Left renal cortex interstitium (tissue), 4 donors: ENCODE measurements around the gene NBDY. TPM values are rescaled to one million over a fixed set of nuclear protein-coding genes. Genes with fewer than 3 reads are reported as not detected.
"Not testable (repeated sequence)": the region's sequence is repeated elsewhere in the genome, so short reads cannot be mapped to it uniquely, and the experiment has no call there.

ENCODE experiments used
- DNase-seq, 4 donors: peaks; one replicate each; pipeline ENCODE4 v3.0.0-alpha.2; 2013; ENCODE audit warnings: low read depth in 4 of 4, low spot score in 2 of 4, missing footprints in 1 of 4
- polyA plus RNA-seq, 4 donors: library from polyadenylated mRNA; unstranded; fragments of 120-200 nt; gene quantifications; one replicate each; pipeline ENCODE4 v1.2.1, GENCODE V29; 2013; ENCODE audit not compliant: insufficient read length in 4 of 4

NBDY gene, protein sequence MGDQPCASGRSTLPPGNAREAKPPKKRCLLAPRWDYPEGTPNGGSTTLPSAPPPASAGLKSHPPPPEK
- 100 to 1,000 TPM in 2 of 4 donors, 10 to 100 TPM in 2; 85.4 to 112 (median 96.6) TPM for polyA plus RNA-seq

DNA sequence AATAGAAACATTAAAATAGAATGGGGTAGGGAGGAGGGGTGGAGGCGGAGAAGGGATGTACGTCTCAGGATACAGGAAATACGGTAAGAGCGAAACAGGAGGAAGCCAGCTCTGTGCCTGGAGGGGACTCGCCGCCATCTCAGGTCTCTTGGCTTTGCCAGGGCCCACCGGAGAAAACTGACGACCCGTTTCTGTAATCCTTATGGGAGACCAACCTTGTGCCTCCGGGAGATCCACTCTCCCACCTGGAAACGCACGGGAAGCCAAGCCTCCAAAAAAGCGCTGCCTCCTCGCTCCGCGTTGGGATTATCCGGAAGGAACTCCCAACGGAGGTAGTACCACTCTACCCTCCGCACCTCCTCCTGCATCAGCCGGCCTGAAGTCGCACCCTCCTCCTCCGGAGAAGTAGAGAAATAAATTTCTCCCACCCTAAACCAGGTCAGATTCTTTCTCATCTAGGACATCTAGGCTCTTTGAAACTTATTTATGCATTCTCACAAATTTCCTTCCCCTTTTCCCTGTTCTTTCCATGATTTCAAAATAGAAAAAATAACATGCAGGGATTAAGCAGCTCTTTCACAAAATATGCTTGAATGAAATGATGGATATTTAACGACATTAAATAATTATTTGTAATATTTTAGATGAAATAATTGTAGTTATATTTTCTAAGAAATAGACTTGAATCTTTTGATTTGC is at the start of gene NBDY:
Gene NBDY (plus strand): TSS at position 92 of the 699 bp plus-strand sequence. CDS start 111 bp downstream, at position 203.
- peak in 3 of 4 donors; percentile 33 to 50 (median 46) for DNase-seq

DNA sequence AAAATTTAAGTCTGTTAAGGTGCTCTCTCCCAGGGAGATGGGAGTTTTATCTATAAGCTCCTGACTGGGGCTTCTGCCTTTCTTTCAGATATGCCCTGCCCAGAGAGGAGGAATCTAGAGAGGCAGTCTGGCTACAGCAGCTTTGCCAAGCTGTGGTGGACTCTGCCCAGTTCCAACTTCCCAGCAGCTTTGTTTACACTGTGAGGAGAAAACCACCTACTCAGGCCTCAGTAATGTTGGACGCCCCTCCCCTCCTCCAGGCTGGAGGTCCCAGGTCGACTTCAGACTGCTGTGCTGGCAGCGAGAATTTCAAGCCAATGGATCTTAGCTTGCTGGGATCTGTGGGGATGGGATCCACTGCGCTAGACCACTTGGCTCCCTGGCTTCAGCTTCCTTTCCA is 24.5 kb upstream of the NBDY start:
- DNase-seq: not testable (repeated sequence)

DNA sequence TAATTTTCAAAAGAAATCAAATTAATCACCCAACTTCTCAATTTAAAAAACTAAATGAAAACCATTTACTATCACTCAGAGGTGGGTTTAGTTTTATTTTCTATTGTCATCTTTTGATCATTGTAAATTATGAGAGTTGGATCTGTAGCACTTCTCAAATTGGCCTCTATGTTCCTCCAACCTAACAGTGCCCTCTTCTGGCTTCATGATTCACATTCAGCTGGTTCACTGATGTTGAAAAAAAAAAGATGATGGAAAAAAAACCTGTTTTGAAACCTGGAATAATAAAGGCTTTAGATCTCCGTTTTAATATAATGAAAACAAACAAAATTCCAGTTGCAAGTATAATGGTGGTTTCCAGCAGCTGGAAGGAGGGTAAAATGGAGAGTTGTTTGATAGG is 2.4 kb upstream of the NBDY start:
- DNase-seq: no peak

DNA sequence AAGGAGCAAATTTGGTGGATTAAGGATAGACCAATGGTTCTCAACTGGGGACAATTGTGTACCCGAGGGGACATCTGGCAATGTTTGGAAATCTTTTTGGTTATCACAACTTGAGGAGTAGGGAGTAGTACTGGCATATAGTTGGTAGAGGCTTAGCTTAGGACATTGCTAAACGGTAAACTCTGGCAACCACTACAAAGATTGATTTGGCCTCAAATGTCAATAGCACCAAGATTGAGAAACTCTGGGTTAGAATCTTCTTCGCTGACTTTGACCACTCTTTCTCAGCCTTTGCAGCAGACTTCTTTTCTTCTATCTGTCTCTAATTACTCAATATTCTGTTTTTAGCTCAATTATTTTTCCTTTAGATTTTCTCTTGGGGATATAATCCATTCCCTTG is 1.5 kb upstream of the NBDY start:
- DNase-seq: no peak

DNA sequence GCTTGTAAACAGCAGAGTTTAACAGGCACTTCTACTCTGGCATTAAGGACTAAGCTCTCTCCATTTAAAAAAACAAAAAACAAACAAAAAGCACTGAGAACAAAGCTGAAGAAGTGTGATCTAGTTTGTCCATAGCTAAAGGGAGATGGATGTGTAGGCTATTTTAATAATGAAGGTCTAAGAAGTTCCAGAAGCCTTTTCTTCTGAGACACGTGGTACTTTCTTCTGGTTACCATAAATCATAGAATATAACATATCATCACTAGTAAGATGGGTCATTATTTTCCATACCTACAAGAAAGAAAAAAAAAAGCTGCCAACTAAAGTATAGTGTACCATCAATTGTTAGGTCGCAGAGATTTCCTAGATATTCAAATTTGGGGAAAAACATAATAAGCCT is 722 bp upstream of the NBDY start:
- no peak for DNase-seq

DNA sequence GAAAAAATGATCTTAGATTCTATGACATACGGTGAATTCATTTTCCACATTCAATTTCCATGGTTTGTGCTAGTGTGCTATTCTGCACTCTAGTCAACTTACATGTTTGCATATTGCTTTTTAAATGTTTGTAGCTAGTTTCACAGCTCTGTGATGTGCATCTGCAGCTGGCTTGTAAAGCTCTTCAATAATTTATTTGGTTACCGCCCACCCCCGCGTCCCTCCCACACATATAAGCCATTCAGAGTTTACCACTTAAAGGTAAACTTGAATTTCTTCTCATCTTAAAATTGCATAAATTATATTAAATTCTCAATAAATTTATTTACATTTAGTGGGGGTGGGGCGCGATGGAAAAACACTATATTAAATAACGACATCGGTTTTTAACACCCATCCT is 291 bp upstream of the NBDY start:
- peak in 2 of 4 donors; percentile 36 to 38 for DNase-seq

DNA sequence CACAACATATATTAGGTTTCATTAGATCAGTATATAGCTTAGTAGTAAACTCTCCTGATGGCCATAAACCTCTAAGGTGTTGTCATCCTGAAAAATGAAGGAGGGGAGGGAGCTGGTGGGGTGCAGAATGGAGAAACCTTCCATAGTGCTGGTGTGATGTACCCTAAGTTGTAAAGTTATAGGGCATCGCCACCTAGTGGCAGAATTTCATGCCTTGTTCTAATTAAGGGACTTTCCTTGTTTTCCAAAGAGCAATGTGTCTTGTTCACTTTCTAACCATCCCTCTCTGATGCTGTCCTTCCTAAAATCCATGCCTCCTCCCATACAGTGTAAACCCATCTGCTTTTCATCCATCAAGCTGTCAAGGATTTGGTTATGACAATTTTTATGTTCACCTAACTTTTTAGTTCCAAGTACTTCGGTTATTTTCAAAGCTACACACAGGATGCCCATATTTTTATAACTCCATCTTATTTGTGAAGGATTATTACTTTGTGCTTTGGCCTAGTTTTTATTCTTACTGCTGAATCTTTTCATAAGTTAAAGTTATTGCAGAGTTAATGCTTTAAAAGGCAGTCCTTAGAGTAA is 4.5 kb downstream of the NBDY start:
- no peak for DNase-seq

DNA sequence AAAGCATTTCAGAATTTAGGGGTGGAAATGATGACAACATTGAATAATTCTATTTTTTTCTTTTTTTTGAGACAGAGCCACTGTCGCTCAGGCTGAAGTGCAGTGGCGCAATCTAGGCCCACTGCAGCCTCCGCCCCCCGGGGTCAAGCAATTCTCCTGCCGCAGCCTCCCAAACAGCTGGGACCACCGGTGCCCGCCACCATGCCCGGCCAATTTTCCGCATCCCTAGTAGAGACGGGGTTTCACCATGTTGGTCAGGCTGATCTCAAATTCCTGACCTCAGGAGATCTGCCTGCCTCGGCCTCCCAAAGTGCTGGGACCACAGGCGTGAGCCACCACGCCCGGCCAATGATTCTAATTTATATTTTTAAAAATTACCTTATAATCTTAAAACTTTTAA is 7.2 kb downstream of the NBDY start:
- no peak for DNase-seq

DNA sequence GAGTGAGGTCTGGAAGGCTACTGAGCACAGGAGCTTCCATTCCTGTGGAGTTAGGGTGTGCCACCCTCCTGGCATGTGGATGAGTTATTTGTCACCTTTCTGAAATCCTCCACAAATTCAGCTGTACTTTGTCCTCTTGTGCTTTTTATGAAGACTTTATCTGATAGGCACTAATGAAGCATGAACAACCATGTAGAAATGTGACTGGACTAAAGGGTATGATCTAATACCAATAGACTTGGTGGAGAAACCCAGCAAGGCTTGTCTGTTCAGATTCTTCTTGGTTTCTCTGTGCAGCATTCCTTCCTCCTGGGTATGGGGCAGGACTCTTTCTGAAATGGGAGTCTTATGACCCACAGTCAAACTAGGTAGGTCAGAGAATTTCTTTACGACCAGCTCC is 9.6 kb downstream of the NBDY start:
- no peak for DNase-seq

DNA sequence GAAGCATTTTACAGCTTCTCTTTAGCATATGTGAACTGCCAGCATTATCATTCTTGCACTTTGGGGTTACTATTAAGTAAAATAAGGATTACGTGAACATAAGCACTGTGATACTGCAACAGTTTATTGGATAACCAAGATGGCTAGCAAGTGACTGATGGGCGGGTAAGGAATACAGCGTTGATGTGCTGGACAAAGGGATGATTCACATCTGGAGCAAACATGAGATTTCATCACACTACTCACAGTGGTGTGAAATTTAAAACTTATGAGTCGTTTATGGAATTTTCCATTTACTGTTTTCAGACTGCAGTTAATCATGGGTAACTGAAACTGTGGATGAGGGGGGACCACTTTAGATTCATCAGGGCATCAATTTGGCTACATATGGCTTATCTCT is 16.0 kb downstream of the NBDY start:
- no peak for DNase-seq

DNA sequence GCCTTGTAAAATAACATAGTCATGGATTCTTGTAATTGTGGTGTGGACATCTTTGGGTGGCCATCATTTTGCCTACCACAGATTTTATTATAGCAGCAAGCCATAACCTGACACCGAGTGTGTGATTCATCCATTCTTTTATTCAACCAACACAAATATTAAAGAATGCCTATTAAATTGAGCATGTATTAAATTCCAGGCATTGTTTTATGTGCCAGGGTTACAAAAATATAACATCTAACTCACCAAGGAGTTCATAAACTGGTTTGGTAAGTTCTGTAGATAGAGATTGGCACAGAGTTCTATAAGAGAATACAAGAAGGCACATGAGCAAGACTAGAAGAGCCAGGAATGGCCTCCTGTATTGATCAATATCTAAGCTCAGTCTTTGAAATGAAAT is 18.0 kb downstream of the NBDY start:
- no peak for DNase-seq

DNA sequence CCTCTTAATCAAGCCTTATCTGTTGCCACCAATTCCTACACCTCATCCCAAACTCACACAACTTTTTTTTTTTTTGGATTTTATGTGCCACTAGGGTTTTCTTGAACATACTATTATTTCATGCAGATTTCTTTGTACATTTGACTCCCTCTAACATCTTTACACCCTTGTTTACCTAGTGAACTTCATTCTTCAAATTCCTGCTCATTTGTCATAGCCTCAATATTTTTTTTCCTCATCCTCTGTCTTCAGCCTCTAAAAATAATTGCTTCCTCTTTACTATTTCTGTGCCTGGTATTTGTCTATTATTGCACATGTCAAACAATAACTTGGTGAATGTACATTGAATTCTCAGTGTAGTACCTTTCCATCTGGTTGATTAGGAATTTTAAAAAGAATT is 22.0 kb downstream of the NBDY start:
- DNase-seq: no peak

DNA sequence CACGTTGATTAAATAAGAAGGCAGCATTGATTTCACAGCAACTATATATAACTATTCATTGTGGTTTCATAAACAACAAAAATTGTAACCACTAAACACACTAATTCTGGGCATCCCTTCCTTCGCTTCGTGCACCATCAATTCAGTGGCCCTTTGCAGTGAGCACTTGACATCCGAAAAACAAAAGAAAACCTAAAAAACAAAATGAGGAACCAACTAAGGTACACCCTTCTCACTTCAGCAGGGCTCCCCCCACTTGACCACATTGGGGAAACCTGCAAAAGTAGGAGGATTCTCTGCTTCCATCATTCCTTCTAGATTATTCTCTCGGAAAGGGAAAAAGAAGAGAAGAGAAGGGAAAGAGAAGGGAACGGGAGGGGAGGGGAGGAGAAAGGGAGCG is 28.3 kb downstream of the NBDY start:
- no peak for DNase-seq

DNA sequence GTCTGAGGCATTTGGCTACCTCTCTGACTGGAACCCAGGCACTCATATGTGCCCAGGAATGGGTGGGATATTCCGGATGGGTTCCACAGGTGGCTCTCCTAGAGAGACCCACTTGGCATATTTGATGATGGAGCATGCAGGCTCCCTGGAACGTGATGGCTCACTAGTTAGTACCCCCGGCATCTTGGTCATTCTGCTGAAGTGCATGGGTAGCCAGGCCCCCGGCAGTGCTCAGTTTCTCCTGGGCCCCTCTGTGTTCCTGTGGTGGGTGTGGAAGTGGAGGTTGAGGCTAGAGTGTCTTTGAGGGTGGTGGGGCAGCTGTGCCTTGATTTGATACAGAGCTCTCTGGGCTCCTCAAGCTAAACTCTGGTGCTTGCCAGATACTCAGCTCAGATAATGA is 29.4 kb downstream of the NBDY start:
- DNase-seq: no peak

DNA sequence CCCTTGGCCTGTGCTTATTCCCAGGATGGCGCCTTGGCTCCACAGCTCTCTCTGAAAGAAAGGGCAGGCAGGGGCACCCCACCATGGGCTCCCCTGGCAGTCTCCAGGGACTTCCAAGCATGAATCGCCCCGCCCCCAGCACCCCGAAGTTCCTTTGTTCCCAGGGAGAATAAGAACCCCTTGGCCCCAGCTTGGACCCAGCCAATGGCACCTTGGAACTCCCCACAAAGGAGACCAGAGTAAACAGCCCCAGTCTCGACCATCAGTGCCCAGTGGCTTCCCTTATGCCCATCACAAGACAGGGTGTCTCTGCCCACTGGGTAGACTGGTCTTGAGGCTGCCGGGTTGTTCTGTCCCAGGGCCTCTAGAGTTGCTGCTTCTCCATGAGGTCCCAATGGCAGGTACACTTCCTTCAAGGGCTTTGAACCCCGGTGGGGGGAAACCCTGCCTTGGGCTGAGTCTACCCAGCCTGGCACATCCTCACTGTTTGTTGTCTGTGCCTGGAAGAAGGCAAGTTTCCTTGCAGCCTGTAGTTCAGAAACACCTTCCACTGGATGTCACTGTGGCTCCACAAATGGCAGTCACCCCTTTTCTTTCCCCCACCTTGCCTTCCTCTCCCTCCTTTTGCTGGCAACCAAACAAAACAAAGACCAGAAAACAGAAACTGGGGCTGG is 30.8 kb downstream of the NBDY start:
- DNase-seq: no peak

DNA sequence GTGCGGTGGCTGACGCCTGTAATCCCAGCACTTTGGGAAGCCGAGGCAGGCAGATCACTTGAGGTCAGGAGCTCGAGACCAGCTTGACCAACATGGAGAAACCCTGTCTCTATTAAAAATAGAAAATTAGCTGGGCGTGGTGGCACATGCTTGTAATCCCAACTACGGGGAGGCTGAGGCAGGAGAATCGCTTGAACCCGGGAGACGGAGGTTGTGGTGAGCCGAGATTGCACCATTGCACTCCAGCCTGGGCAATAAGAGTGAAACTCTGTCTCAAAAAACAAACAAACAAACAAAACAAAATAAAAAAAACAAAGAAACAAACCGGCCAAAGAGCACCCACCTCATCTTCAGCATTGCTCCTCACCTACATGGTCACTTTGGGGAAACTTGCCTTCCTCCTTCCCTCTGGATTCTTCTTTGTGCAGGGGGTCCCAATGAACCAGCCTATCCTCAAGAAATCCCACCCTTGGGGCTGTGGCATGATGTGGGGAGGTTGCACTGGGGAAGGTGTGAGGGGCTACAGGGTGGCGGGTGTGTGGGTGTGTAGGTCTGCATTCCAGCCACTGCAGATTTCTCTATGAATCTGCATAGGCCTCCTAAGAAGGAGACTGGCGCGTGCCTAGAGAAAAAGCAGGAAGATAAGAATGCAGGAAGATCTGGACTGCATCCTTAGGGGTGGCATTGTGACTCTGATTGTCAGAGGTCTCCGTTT is 31.5 kb downstream of the NBDY start:
- not testable (repeated sequence) for DNase-seq

DNA sequence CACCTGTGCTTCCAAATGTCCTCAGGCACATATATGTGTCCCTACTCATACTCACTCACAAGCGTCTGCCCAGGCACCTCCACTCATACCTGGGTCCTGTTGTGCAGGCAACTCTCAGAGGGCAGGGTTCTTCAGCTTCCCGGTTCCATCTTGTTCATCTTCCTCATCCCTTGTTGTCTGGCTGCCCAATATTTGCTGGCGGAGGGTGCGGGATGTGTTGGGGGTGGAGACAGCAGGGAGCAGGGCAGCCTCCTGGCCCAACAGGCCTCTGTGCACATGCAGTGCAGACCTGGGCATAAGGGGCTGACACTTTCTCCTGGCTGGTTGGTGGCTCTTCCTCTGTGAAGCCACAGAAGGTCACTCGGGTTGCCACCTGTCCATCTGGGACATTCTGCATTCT is 32.1 kb downstream of the NBDY start:
- DNase-seq: no peak

DNA sequence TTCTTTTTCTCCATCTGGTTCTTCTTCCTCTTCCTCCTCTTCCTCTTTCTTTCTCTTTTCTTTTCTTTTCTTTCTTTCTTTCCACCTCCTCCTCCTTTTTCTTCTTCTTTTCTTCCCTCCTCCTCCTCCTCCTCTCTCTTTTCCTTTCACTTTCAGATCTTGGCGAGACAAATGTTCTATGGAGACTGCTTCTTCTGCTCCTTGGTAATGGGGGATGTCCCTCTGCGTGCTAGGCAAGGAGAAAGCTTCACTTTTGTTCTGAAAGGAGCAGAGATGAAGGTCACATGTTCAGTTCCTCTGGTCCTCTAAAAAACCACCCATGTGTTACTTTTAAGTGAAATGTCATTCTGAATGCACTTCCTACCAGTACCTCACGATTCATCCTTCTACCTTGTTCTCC is 33.2 kb downstream of the NBDY start:
- DNase-seq: no peak

DNA sequence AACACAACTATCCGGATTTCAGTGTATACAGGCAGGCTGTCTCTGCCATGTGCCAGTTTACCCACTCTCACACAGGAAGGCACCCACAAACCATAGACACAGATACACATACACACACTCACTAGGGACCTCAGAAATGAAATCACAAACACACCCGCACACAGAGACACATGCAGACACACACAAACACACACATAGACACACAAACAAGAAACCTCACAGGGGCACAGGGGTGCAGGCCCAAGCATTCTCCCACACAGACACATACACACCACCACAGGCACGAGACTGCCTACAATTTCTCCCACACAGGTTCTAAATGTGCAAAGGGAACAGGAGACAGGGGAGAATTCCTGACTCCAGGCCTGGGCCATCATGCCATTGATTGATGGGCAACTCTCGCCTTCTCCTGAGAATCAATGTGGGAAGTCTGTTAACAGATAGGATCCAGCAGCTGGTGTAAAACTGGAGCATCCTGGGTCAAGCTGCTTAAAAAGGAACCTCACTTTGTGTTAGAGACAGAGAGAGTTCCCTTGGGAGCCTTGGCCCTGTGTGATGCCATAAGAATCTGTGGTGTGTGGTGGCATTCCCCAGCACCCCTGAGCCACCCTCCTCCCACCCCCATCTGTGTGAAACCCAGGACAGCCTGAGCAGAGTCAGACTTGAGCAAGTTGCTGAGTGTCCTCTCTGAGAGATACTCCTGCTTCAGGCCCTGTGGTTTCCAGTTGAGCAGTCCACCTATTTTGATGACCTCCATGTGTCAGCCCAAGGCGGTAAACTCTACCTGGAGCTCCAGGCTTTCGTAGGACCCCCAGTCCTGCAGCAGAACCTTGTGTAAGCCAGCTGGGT is 33.9 kb downstream of the NBDY start:
- DNase-seq: no peak

DNA sequence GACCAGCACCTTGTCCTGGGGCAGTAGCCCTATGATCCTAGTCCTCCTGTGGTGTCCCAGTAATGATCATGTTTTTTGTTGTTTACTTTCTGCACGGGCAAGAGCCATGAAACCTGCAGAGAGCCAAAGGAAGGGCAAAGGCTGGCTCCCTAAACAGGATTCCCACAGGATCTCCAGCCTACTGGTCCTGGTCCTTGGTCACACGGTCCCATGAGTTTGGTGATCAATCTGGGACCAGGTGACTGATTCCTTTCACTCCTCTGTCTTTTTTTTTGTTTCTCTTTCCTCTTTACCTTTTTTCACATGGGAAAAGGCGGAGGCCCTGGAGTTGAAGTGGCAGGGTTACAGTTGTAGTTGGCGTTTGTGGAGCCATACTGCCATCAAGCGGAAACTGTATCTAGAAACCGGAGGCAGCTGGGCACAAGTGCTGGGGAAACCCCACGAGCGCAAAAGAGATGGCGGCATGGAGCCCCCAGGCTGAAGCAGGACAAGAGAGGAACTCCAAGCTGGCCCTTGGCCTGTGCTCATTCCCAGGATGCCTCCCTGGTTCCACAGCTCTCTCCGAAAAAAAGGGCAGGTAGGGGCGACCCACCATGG is 34.6 kb downstream of the NBDY start:
- DNase-seq: no peak
